TTC549 (cell line): ENCODE results near the gene RALGPS2.

Experiments used
- FAIRE-seq: peaks from 2 replicates; lab custom pipeline; 2012; peaks lifted over from hg19 to GRCh38; lab: Jason Lieb, UNC

Gene RALGPS2

GRCh38 chr1:178724728-178725465 is at the start of gene RALGPS2:
Gene RALGPS2 (plus strand): TSS chr1:178725244. CDS start chr1:178776765, 51,521 bp downstream.
- FAIRE-seq: no peak

- FAIRE-seq: no peak
These were observed 45.8 kb upstream of the RALGPS2 start for GRCh38 chr1:178679237-178679636.

GRCh38 chr1:178682429-178682828 is 42.6 kb upstream of the RALGPS2 start:
- no peak for FAIRE-seq

GRCh38 chr1:178682886-178683285 is 42.2 kb upstream of the RALGPS2 start:
- FAIRE-seq: no peak

- FAIRE-seq: no peak
These were observed 41.8 kb upstream of the RALGPS2 start for GRCh38 chr1:178683291-178683690.

- no peak for FAIRE-seq
These were observed 40.9 kb upstream of the RALGPS2 start for GRCh38 chr1:178684111-178684510.

- FAIRE-seq: no peak
These were observed 40.5 kb upstream of the RALGPS2 start for GRCh38 chr1:178684542-178685000.

- FAIRE-seq: no peak
These were observed 38.6 kb upstream of the RALGPS2 start for GRCh38 chr1:178686407-178686806.

GRCh38 chr1:178688244-178688643 is 36.8 kb upstream of the RALGPS2 start:
- no peak for FAIRE-seq

- no peak for FAIRE-seq
These were observed 35.3 kb upstream of the RALGPS2 start for GRCh38 chr1:178689769-178690168.

GRCh38 chr1:178690496-178690895 is 34.5 kb upstream of the RALGPS2 start:
- no peak for FAIRE-seq

GRCh38 chr1:178692564-178693327 is 32.3 kb upstream of the RALGPS2 start:
- FAIRE-seq: peak; percentile 54

- FAIRE-seq: peak; percentile 22
These were observed 31.7 kb upstream of the RALGPS2 start for GRCh38 chr1:178693366-178693765.

- FAIRE-seq: no peak
These were observed 30.0 kb upstream of the RALGPS2 start for GRCh38 chr1:178694923-178695525.

GRCh38 chr1:178702146-178702545 is 22.9 kb upstream of the RALGPS2 start:
- FAIRE-seq: no peak

- FAIRE-seq: no peak
These were observed 20.2 kb upstream of the RALGPS2 start for GRCh38 chr1:178704833-178705232.

GRCh38 chr1:178706432-178706831 is 18.6 kb upstream of the RALGPS2 start:
- FAIRE-seq: no peak

GRCh38 chr1:178713259-178713658 is 11.8 kb upstream of the RALGPS2 start:
- no peak for FAIRE-seq

GRCh38 chr1:178714453-178714852 is 10.6 kb upstream of the RALGPS2 start:
- FAIRE-seq: no peak

GRCh38 chr1:178716111-178716510 is 8.9 kb upstream of the RALGPS2 start:
- FAIRE-seq: no peak

- no peak for FAIRE-seq
These were observed 6.5 kb upstream of the RALGPS2 start for GRCh38 chr1:178718520-178718919.

- FAIRE-seq: no peak
These were observed 1.5 kb upstream of the RALGPS2 start for GRCh38 chr1:178723546-178723945.

GRCh38 chr1:178724376-178724727 is 692 bp upstream of the RALGPS2 start:
- FAIRE-seq: no peak
